Lower leg skin (tissue), 4 donors: Measurements from ENCODE around the gene SLC26A2. TPM values are rescaled to one million over a fixed set of nuclear protein-coding genes. Genes with fewer than 3 reads are reported as not detected.

Experiments
- DNase-seq, 2 donors: peaks; one replicate each; pipeline ENCODE4 v3.0.0-alpha.2; 2019; ENCODE audit warnings: low spot score in 2 of 2
- H3K4me3 ChIP-seq: fragments of 200-600 bp; sonication (generic); 2 replicates; pipeline ENCODE4 v1.5.1; 2017; ENCODE audit warnings: mild to moderate bottlenecking, low read depth; ENCODE audit not compliant: poor library complexity, severe bottlenecking
- CTCF ChIP-seq, 3 donors: fragments of 450-650 bp; IDR thresholded peaks; one replicate each; pipeline ENCODE4 v1.5.1; 2016; ENCODE audit warnings: antibody characterized with exemption in 3 of 3, mild to moderate bottlenecking in 3 of 3, moderate library complexity in 2 of 3
- POLR2A ChIP-seq, 2 donors: fragments of 450-650 bp; IDR thresholded peaks; one replicate each; pipeline ENCODE4 v1.6.1; 2016 to 2017; ENCODE audit warnings: antibody characterized with exemption in 2 of 2, mild to moderate bottlenecking in 1 of 2, moderate library complexity in 1 of 2
- WGBS, 2 donors: methylation state at CpG; one replicate each; pipeline ENCODE4 v1.1.5; 2018; 5-methylcytosine and 5-hydroxymethylcytosine counted together
- intact Hi-C: fragments of 100-400 bp; cut with DNase I; formaldehyde crosslinking; loops from one replicate; pipeline ENCODE4 v1.15.0; 2023; ENCODE audit warnings: low total_unique reads
- total RNA-seq, 4 donors: library from RNA; depleted of rRNA; stranded (reverse); fragments of >200 nt; gene quantifications; one replicate each; pipeline ENCODE4 v1.1.0, GENCODE V29; 2016

SLC26A2 gene
- total RNA-seq = 10 to 100 TPM in 3 of 4 donors, 1 to 10 TPM in 1; 8.4 to 56.5 (median 33.3) TPM

GRCh38 chr5:149960272-149961185, at the start of gene SLC26A2:
Gene SLC26A2 (plus strand): TSS chr5:149960758. CDS start chr5:149977653, 16,895 bp downstream.
- 1% methylated on average over 37 to 77 of the region's 84 CpGs for WGBS, 2 donors
- intact Hi-C loops = loop anchor here (5.0 kb wide), 1 partner anchor 123 kb away; no protein-coding TSS in a partner anchor
- no peak for TF ChIP-seq CTCF (IDR thresholded peaks at IDR 0.05)
- TF ChIP-seq POLR2A (IDR thresholded peaks at IDR 0.05) = peak in 1 of 2 donors; percentile 51
- H3K4me3 ChIP-seq = peak within 1 kb of the TSS; percentile 62
- peak; percentile 97 to 99 for DNase-seq

DNA sequence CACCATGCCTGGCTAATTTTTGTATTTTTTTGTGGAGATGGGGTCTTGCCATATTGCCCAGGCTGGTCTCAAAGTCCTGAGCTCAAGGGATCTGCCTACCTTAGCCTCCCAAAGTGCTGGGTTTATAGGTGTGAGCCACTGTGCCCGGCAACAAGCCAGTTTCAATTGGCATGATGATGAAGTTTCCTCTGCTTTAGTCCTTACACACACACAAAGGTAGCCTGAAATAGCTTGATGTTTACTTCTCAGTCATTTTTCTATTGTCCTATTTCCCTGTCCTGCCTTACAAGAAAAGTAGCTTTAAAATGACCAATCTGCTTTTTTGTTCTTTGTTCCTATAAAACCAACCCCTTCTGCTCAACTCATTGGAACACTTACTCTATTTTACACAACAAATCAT, 49.5 kb upstream of the SLC26A2 start:
- H3K4me3 ChIP-seq = no peak overlapping the region
- intact Hi-C loops = no loop called here
- TF ChIP-seq POLR2A (IDR thresholded peaks at IDR 0.05) (no peak), CTCF (IDR thresholded peaks at IDR 0.05) (no peak)
- no peak for DNase-seq
- WGBS, 2 donors = 82 to 88% methylated on average over 1 of the region's 1 CpG

- no peak for DNase-seq
- no peak for TF ChIP-seq POLR2A (IDR thresholded peaks at IDR 0.05)
- no peak for TF ChIP-seq CTCF (IDR thresholded peaks at IDR 0.05)
- no peak overlapping the region for H3K4me3 ChIP-seq
- WGBS, 2 donors = 76 to 85% methylated on average over 3 of the region's 3 CpGs
- intact Hi-C loops = no loop called here
These were observed 48.2 kb upstream of the SLC26A2 start for GRCh38 chr5:149912226-149912871.

DNA sequence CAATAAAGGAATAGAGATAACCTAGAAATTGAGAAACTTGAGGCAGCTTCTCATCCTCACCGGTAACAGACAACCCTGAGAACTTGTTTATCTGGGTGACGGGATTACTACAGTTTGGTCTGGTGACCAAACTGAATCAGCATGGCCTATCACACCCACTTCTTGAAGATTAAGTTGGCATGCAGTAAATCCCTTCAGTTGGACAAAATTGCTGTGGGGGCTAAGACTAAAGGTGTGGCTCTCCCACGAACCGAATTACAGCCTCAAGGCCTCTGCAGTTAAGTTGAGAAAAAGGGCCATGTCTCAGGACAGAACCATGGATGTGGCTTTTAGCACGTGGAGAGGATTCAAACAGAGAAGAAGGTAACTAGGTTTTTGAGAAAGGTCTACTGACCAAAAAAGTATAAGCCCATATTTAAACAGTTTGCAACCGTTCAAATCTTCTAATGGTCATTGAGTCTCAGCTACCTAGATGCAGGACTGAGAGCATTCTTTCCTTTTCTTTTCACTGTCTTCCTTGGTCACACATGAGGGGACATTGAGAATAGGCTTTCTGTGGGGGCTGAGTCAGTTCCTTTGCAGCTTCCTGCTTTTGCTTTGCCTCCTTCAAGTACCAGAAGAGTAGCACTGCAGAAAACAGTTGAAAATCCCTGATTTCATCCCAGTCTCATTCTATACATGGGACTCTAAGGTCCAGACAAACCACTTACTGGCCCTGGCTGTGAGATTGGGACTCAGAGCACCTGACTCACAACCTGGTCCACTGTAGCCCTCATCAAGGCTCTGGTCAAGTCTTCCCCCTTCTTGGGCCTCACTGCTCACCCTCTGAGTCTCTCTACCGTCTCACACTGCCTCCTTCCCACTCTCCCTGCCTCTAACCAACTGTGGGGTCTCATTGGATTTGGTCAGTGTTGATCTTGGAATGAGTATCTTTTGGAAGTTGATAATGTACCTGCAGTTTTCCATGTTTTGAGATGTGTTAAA, 46.8 kb upstream of the SLC26A2 start:
- DNase-seq = no peak
- H3K4me3 ChIP-seq = no peak overlapping the region
- intact Hi-C loops = no loop called here
- TF ChIP-seq CTCF (IDR thresholded peaks at IDR 0.05) (no peak), POLR2A (IDR thresholded peaks at IDR 0.05) (no peak)
- 63 to 69% methylated on average over 7 of the region's 7 CpGs for whole genome bisulfite sequencing, 2 donors
